Stimulated activated CD4-positive, alpha-beta T cell treated with anti-CD3 and anti-CD28 coated beads, Interleukin-15, amount 100 ng/mL, for 24 hours (primary cell): Measurements from ENCODE around the gene MRGPRD.
"Not testable (repeated sequence)": the region's sequence is repeated elsewhere in the genome, so short reads cannot be mapped to it uniquely, and the experiment has no call there.

Experiments
- DNase-seq: peaks from one replicate; pipeline ENCODE4 v3.0.0-alpha.2; 2020

Gene MRGPRD

GRCh38 chr11:69005631-69006368 lies 25.0 kb upstream of the MRGPRD start:
- no peak for DNase-seq

GRCh38 chr11:69005183-69005630 lies 24.4 kb upstream of the MRGPRD start:
- no peak for DNase-seq

- no peak for DNase-seq
These were observed 23.8 kb upstream of the MRGPRD start for GRCh38 chr11:69004411-69005182.

- DNase-seq, result no peak
These were observed 23.1 kb upstream of the MRGPRD start for GRCh38 chr11:69003866-69004367.

- DNase-seq, result no peak
These were observed 22.6 kb upstream of the MRGPRD start for GRCh38 chr11:69003301-69003865.

- DNase-seq, result no peak
These were observed 21.9 kb upstream of the MRGPRD start for GRCh38 chr11:69002570-69003231.

GRCh38 chr11:69002110-69002569 lies 21.4 kb upstream of the MRGPRD start:
- DNase-seq, result no peak

- no peak for DNase-seq
These were observed 20.7 kb upstream of the MRGPRD start for GRCh38 chr11:69001243-69002081.

GRCh38 chr11:69000831-69001242 lies 20.1 kb upstream of the MRGPRD start:
- DNase-seq, result no peak

- no peak for DNase-seq
These were observed 19.6 kb upstream of the MRGPRD start for GRCh38 chr11:69000391-69000790.

GRCh38 chr11:68999748-69000355 lies 19.1 kb upstream of the MRGPRD start:
- not testable (repeated sequence) for DNase-seq

- no peak for DNase-seq
These were observed 18.4 kb upstream of the MRGPRD start for GRCh38 chr11:68999093-68999747.

- DNase-seq, result no peak
These were observed 17.7 kb upstream of the MRGPRD start for GRCh38 chr11:68998390-68998911.

- no peak for DNase-seq
These were observed 17.2 kb upstream of the MRGPRD start for GRCh38 chr11:68997995-68998348.

GRCh38 chr11:68997124-68997994 lies 16.6 kb upstream of the MRGPRD start:
- DNase-seq, result no peak

- no peak for DNase-seq
These were observed 15.8 kb upstream of the MRGPRD start for GRCh38 chr11:68996376-68997123.

GRCh38 chr11:68994894-68995285 lies 14.1 kb upstream of the MRGPRD start:
- no peak for DNase-seq

- DNase-seq, result no peak
These were observed 13.5 kb upstream of the MRGPRD start for GRCh38 chr11:68994161-68994893.
